ENCODE measurements around the gene DNAH17. TPM values are rescaled to one million over a fixed set of nuclear protein-coding genes. Genes with fewer than 3 reads are reported as not detected.

The DNAH17 gene
- total and polyA plus RNA-seq, 2 of the 8 experiments (the other 6 are each of a cell fraction or from before 2014, with no cell fraction given) = 0.14 to 0.67 TPM

DNA sequence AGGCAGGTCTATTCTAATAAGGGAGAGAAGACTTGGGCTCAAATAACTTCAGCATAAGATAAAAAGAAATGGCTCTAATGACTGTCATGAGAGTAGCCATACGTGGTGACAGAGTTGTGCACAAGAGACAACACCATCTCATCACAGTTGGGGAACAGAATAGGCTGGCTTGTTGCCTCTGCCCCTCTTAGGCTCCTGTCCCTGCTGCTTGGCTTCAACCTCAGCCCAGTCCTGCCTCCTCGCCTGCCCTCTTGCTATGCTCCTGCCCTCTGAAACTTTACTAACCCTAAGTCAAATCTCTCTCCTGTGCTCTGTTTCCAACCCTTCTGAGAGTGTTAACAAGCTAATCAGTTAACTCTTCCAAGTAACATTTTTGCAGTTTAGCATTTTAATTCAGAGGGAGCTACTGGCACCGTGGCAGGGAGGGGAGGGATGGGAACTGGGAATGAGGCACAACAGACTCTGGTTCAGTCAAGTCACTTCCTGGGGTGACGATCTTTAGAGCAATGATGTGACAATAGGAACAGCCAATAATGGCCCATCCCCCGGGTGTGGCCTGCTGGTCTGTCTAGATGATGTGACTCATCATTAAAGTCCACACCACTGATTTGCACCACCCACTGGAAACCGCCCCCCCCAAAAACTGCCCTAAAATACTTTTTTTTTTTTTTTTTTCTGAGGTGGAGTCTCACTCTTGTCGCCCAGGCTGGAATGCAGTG, 35.5 kb downstream of the DNAH17 start (continued):
- TF ChIP-seq, protein P1, sequence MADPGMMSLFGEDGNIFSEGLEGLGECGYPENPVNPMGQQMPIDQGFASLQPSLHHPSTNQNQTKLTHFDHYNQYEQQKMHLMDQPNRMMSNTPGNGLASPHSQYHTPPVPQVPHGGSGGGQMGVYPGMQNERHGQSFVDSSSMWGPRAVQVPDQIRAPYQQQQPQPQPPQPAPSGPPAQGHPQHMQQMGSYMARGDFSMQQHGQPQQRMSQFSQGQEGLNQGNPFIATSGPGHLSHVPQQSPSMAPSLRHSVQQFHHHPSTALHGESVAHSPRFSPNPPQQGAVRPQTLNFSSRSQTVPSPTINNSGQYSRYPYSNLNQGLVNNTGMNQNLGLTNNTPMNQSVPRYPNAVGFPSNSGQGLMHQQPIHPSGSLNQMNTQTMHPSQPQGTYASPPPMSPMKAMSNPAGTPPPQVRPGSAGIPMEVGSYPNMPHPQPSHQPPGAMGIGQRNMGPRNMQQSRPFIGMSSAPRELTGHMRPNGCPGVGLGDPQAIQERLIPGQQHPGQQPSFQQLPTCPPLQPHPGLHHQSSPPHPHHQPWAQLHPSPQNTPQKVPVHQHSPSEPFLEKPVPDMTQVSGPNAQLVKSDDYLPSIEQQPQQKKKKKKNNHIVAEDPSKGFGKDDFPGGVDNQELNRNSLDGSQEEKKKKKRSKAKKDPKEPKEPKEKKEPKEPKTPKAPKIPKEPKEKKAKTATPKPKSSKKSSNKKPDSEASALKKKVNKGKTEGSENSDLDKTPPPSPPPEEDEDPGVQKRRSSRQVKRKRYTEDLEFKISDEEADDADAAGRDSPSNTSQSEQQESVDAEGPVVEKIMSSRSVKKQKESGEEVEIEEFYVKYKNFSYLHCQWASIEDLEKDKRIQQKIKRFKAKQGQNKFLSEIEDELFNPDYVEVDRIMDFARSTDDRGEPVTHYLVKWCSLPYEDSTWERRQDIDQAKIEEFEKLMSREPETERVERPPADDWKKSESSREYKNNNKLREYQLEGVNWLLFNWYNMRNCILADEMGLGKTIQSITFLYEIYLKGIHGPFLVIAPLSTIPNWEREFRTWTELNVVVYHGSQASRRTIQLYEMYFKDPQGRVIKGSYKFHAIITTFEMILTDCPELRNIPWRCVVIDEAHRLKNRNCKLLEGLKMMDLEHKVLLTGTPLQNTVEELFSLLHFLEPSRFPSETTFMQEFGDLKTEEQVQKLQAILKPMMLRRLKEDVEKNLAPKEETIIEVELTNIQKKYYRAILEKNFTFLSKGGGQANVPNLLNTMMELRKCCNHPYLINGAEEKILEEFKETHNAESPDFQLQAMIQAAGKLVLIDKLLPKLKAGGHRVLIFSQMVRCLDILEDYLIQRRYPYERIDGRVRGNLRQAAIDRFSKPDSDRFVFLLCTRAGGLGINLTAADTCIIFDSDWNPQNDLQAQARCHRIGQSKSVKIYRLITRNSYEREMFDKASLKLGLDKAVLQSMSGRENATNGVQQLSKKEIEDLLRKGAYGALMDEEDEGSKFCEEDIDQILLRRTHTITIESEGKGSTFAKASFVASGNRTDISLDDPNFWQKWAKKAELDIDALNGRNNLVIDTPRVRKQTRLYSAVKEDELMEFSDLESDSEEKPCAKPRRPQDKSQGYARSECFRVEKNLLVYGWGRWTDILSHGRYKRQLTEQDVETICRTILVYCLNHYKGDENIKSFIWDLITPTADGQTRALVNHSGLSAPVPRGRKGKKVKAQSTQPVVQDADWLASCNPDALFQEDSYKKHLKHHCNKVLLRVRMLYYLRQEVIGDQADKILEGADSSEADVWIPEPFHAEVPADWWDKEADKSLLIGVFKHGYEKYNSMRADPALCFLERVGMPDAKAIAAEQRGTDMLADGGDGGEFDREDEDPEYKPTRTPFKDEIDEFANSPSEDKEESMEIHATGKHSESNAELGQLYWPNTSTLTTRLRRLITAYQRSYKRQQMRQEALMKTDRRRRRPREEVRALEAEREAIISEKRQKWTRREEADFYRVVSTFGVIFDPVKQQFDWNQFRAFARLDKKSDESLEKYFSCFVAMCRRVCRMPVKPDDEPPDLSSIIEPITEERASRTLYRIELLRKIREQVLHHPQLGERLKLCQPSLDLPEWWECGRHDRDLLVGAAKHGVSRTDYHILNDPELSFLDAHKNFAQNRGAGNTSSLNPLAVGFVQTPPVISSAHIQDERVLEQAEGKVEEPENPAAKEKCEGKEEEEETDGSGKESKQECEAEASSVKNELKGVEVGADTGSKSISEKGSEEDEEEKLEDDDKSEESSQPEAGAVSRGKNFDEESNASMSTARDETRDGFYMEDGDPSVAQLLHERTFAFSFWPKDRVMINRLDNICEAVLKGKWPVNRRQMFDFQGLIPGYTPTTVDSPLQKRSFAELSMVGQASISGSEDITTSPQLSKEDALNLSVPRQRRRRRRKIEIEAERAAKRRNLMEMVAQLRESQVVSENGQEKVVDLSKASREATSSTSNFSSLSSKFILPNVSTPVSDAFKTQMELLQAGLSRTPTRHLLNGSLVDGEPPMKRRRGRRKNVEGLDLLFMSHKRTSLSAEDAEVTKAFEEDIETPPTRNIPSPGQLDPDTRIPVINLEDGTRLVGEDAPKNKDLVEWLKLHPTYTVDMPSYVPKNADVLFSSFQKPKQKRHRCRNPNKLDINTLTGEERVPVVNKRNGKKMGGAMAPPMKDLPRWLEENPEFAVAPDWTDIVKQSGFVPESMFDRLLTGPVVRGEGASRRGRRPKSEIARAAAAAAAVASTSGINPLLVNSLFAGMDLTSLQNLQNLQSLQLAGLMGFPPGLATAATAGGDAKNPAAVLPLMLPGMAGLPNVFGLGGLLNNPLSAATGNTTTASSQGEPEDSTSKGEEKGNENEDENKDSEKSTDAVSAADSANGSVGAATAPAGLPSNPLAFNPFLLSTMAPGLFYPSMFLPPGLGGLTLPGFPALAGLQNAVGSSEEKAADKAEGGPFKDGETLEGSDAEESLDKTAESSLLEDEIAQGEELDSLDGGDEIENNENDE (IDR thresholded peaks at IDR 0.05; ENCODE audit: insufficient replicate concordance, low read length) = no peak
- no peak for TF ChIP-seq SP4 (IDR thresholded peaks at IDR 0.05; ENCODE audit: low read length)
- TF ChIP-seq TCF12 (IDR thresholded peaks at IDR 0.05; ENCODE audit: low read depth, low read length) = no peak
- TF ChIP-seq, protein P2, sequence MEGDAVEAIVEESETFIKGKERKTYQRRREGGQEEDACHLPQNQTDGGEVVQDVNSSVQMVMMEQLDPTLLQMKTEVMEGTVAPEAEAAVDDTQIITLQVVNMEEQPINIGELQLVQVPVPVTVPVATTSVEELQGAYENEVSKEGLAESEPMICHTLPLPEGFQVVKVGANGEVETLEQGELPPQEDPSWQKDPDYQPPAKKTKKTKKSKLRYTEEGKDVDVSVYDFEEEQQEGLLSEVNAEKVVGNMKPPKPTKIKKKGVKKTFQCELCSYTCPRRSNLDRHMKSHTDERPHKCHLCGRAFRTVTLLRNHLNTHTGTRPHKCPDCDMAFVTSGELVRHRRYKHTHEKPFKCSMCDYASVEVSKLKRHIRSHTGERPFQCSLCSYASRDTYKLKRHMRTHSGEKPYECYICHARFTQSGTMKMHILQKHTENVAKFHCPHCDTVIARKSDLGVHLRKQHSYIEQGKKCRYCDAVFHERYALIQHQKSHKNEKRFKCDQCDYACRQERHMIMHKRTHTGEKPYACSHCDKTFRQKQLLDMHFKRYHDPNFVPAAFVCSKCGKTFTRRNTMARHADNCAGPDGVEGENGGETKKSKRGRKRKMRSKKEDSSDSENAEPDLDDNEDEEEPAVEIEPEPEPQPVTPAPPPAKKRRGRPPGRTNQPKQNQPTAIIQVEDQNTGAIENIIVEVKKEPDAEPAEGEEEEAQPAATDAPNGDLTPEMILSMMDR (IDR thresholded peaks at IDR 0.05; ENCODE audit: control extremely low read depth in 1 of 3, insufficient read depth in 1 of 3, low read depth in 1 of 3, low read length in 3 of 3) = no peak
- TF ChIP-seq SIRT6 (IDR thresholded peaks at IDR 0.05; ENCODE audit: low read length) = no peak
- no peak for TF ChIP-seq HDAC2 (IDR thresholded peaks at IDR 0.05; ENCODE audit: borderline replicate concordance in 1 of 2, low read depth in 2 of 2, low read length in 2 of 2)
